Liver (tissue), 3 donors: ENCODE measurements around the gene FGF1.

ENCODE experiments used
- EGR1 ChIP-seq, 2 donors: IDR thresholded peaks; 2 replicates each; pipeline ENCODE4 v1.6.1; 2016 to 2018; ENCODE audit warnings: antibody characterized with exemption in 2 of 2, low read depth in 2 of 2
- GABPA ChIP-seq, 2 donors: IDR thresholded peaks in 1 of 2; conservative IDR thresholded peaks in 1 of 2; 2 replicates each; pipeline ENCODE4 v1.6.1; 2016; ENCODE audit warnings: antibody characterized with exemption in 2 of 2, mild to moderate bottlenecking in 1 of 2, moderate library complexity in 1 of 2
- JUND ChIP-seq, 2 donors: IDR thresholded peaks; 2 replicates each; pipeline ENCODE4 v1.6.1; 2016; ENCODE audit warnings: antibody characterized with exemption in 2 of 2
- RAD21 ChIP-seq, 2 donors: IDR thresholded peaks; 2 replicates each; pipeline ENCODE4 v1.6.1; 2016; ENCODE audit warnings: antibody characterized with exemption in 2 of 2, mild to moderate bottlenecking in 2 of 2
- RXRA ChIP-seq, 2 donors: IDR thresholded peaks; 2 replicates each; pipeline ENCODE4 v1.6.1; 2017 to 2018; ENCODE audit warnings: antibody characterized with exemption in 2 of 2, mild to moderate bottlenecking in 1 of 2
- SP1 ChIP-seq: IDR thresholded peaks from 2 replicates; pipeline ENCODE4 v1.6.1; 2018; ENCODE audit warnings: antibody characterized with exemption, mild to moderate bottlenecking
- YY1 ChIP-seq: IDR thresholded peaks from 2 replicates; pipeline ENCODE4 v1.6.1; 2016; ENCODE audit warnings: antibody characterized with exemption, mild to moderate bottlenecking
- TF ChIP-seq, protein P1 (sequence below): fragments of 150-350 bp; IDR thresholded peaks from 2 replicates; pipeline ENCODE4 v1.5.1; 2017; ENCODE audit warnings: improper control_type of control experiment, low read depth, low read length; ENCODE audit not compliant: missing input control
- TF ChIP-seq, protein P2 (sequence below): IDR thresholded peaks from 2 replicates; pipeline ENCODE4 v1.6.1; 2016; ENCODE audit warnings: antibody characterized with exemption
- TF ChIP-seq, protein P3 (sequence below): IDR thresholded peaks from 2 replicates; pipeline ENCODE4 v1.6.1; 2016; ENCODE audit warnings: antibody characterized with exemption, mild to moderate bottlenecking
- TF ChIP-seq, protein P4 (sequence below): IDR thresholded peaks from 2 replicates; pipeline ENCODE4 v1.6.1; 2016; ENCODE audit warnings: antibody characterized with exemption
- donor health status: healthy.
- donor health status: healthy.

DNA sequence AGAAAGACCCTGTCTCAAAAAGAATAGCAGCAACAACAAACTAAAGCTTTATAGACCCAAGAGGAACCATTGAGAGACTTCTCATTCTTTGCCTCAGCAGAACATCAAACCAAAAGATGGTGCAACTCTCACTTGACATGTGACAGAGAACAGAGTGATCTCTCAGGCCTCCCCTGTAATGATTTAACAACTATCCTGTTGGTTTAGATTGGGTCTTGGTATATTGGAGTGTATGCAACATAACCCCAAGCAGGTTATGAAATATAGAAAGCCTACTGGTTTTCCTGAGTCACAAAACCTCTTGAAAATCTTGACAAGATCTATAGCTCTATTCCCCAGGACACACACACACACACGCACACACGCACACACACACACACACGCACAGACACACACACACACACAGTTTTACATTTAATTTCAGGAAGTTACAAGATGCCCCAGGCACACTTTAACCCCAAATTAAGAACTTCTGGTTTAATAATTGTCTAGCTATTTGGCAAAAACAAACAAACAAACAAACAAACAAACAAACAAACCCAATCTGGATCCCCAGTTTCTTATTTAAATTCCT is 6.5 kb upstream of the FGF1 start:
- TF ChIP-seq, protein P1, sequence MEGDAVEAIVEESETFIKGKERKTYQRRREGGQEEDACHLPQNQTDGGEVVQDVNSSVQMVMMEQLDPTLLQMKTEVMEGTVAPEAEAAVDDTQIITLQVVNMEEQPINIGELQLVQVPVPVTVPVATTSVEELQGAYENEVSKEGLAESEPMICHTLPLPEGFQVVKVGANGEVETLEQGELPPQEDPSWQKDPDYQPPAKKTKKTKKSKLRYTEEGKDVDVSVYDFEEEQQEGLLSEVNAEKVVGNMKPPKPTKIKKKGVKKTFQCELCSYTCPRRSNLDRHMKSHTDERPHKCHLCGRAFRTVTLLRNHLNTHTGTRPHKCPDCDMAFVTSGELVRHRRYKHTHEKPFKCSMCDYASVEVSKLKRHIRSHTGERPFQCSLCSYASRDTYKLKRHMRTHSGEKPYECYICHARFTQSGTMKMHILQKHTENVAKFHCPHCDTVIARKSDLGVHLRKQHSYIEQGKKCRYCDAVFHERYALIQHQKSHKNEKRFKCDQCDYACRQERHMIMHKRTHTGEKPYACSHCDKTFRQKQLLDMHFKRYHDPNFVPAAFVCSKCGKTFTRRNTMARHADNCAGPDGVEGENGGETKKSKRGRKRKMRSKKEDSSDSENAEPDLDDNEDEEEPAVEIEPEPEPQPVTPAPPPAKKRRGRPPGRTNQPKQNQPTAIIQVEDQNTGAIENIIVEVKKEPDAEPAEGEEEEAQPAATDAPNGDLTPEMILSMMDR: no peak
- no peak for TF ChIP-seq JUND (IDR thresholded peaks at IDR 0.05)
- no peak for TF ChIP-seq GABPA (IDR thresholded peaks at IDR 0.05 in 1 of 2, conservative IDR thresholded peaks at IDR 0.05 in 1 of 2)
- TF ChIP-seq, protein P2, sequence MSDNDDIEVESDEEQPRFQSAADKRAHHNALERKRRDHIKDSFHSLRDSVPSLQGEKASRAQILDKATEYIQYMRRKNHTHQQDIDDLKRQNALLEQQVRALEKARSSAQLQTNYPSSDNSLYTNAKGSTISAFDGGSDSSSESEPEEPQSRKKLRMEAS: no peak
- no peak for TF ChIP-seq RXRA (IDR thresholded peaks at IDR 0.05)
- no peak for TF ChIP-seq YY1
- no peak for TF ChIP-seq EGR1 (IDR thresholded peaks at IDR 0.05; ENCODE audit: low read depth in 2 of 2)
- TF ChIP-seq, protein P3, sequence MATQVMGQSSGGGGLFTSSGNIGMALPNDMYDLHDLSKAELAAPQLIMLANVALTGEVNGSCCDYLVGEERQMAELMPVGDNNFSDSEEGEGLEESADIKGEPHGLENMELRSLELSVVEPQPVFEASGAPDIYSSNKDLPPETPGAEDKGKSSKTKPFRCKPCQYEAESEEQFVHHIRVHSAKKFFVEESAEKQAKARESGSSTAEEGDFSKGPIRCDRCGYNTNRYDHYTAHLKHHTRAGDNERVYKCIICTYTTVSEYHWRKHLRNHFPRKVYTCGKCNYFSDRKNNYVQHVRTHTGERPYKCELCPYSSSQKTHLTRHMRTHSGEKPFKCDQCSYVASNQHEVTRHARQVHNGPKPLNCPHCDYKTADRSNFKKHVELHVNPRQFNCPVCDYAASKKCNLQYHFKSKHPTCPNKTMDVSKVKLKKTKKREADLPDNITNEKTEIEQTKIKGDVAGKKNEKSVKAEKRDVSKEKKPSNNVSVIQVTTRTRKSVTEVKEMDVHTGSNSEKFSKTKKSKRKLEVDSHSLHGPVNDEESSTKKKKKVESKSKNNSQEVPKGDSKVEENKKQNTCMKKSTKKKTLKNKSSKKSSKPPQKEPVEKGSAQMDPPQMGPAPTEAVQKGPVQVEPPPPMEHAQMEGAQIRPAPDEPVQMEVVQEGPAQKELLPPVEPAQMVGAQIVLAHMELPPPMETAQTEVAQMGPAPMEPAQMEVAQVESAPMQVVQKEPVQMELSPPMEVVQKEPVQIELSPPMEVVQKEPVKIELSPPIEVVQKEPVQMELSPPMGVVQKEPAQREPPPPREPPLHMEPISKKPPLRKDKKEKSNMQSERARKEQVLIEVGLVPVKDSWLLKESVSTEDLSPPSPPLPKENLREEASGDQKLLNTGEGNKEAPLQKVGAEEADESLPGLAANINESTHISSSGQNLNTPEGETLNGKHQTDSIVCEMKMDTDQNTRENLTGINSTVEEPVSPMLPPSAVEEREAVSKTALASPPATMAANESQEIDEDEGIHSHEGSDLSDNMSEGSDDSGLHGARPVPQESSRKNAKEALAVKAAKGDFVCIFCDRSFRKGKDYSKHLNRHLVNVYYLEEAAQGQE: no peak
- TF ChIP-seq, protein P4, sequence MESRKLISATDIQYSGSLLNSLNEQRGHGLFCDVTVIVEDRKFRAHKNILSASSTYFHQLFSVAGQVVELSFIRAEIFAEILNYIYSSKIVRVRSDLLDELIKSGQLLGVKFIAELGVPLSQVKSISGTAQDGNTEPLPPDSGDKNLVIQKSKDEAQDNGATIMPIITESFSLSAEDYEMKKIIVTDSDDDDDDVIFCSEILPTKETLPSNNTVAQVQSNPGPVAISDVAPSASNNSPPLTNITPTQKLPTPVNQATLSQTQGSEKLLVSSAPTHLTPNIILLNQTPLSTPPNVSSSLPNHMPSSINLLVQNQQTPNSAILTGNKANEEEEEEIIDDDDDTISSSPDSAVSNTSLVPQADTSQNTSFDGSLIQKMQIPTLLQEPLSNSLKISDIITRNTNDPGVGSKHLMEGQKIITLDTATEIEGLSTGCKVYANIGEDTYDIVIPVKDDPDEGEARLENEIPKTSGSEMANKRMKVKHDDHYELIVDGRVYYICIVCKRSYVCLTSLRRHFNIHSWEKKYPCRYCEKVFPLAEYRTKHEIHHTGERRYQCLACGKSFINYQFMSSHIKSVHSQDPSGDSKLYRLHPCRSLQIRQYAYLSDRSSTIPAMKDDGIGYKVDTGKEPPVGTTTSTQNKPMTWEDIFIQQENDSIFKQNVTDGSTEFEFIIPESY: no peak
- TF ChIP-seq RAD21 (IDR thresholded peaks at IDR 0.05): no peak
- TF ChIP-seq SP1: no peak
